Loucy (cell line): ENCODE results near the gene ANKRD65.

Experiments used
- H2AFZ ChIP-seq: fragments of 200-600 bp; sonication (generic); 2 replicates; pipeline ENCODE4 v1.6.0; 2016; ENCODE audit warnings: antibody characterized with exemption, mild to moderate bottlenecking, low read length, moderate library complexity
- H3F3A ChIP-seq: fragments of 200-600 bp; 2 replicates; pipeline ENCODE4 v1.6.0; 2016; ENCODE audit warnings: antibody characterized with exemption, low read depth, mild to moderate bottlenecking
- H3K27me3 ChIP-seq: fragments of 200-600 bp; sonication (generic); 2 replicates; pipeline ENCODE4 v1.6.1; 2014; ENCODE audit warnings: low read length, mild to moderate bottlenecking; ENCODE audit not compliant: insufficient read depth, poor library complexity, severe bottlenecking
- H3K36me3 ChIP-seq: fragments of 200-600 bp; sonication (generic); 2 replicates; pipeline ENCODE4 v1.6.1; 2016; ENCODE audit warnings: low read length; ENCODE audit not compliant: insufficient read depth
- H3K4me1 ChIP-seq: fragments of 200-600 bp; sonication (generic); 2 replicates; pipeline ENCODE4 v1.5.1; 2014; ENCODE audit warnings: low read length, mild to moderate bottlenecking; ENCODE audit not compliant: insufficient read depth, poor library complexity, severe bottlenecking
- H3K4me2 ChIP-seq: fragments of 200-600 bp; sonication (generic); 2 replicates; pipeline ENCODE4 v1.6.0; 2014; ENCODE audit warnings: antibody characterized with exemption, low read length, low read depth, mild to moderate bottlenecking; ENCODE audit not compliant: poor library complexity, severe bottlenecking
- H3K4me3 ChIP-seq: fragments of 200-600 bp; sonication (generic); 2 replicates; pipeline ENCODE4 v1.5.1; 2014; ENCODE audit warnings: low read length, mild to moderate bottlenecking, mixed read lengths; ENCODE audit not compliant: poor library complexity, severe bottlenecking
- H3K79me2 ChIP-seq: fragments of 200-600 bp; sonication (generic); 2 replicates; pipeline ENCODE4 v1.6.1; 2014; ENCODE audit warnings: low read length; ENCODE audit not compliant: insufficient read depth
- H3K9ac ChIP-seq: fragments of 200-600 bp; sonication (generic); 2 replicates; pipeline ENCODE4 v1.6.0; 2014; ENCODE audit warnings: mild to moderate bottlenecking, low read depth, low read length, moderate library complexity; ENCODE audit not compliant: poor library complexity, severe bottlenecking
- H3K9me2 ChIP-seq: fragments of 200-600 bp; sonication (generic); replicated peaks from 2 replicates; pipeline ENCODE4 v1.6.1; 2016; ENCODE audit warnings: low read depth, low read length, mixed read lengths
- H3K9me3 ChIP-seq: fragments of 200-600 bp; sonication (generic); 2 replicates; pipeline ENCODE4 v1.6.1; 2014; ENCODE audit warnings: mild to moderate bottlenecking, antibody characterized with exemption, low read length, low read depth; ENCODE audit not compliant: insufficient read depth
- H4K20me1 ChIP-seq: fragments of 200-600 bp; sonication (generic); 2 replicates; pipeline ENCODE4 v1.6.0; 2014; ENCODE audit warnings: antibody characterized with exemption, low read length, mild to moderate bottlenecking; ENCODE audit not compliant: insufficient read depth, poor library complexity, severe bottlenecking
- CTCF ChIP-seq: fragments of 200-600 bp; sonication (generic); conservative IDR thresholded peaks from 2 replicates; pipeline ENCODE4 v1.5.1; 2014; ENCODE audit warnings: mild to moderate bottlenecking, antibody characterized with exemption, low read length
- EZH2phosphoT487 ChIP-seq: fragments of 200-600 bp; IDR thresholded peaks from 2 replicates; pipeline ENCODE4 v1.6.1; 2018; ENCODE audit warnings: antibody characterized with exemption, mild to moderate bottlenecking, moderate library complexity, borderline replicate concordance

Gene ANKRD65

GRCh38 chr1:1421907-1422464 lies 910 bp upstream of the ANKRD65 start:
- H3K79me2 ChIP-seq: no peaks in the 10 kb centered on the region
- H3K9me2 ChIP-seq: no peaks in the 10 kb centered on the region
- H3K4me2 ChIP-seq: no peak overlapping the region
- no peak overlapping the region for H3K4me3 ChIP-seq
- no peak overlapping the region for H3K9ac ChIP-seq
- no peaks in the 10 kb centered on the region for H4K20me1 ChIP-seq
- no peaks in the 10 kb centered on the region for H3K27me3 ChIP-seq
- no peaks in the 10 kb centered on the region for H3K36me3 ChIP-seq
- H2AFZ ChIP-seq: no peak overlapping the region
- no peaks in the 10 kb centered on the region for H3K9me3 ChIP-seq
- H3K4me1 ChIP-seq: peaks cover 11% of the 10 kb centered on the region
- TF ChIP-seq CTCF (no peak), EZH2phosphoT487 (no peak)
- no peaks in the 10 kb centered on the region for H3F3A ChIP-seq

- no peaks in the 10 kb centered on the region for H3K79me2 ChIP-seq
- H3K4me1 ChIP-seq: peaks cover 11% of the 10 kb centered on the region
- H3K4me3 ChIP-seq: no peak overlapping the region
- peak overlapping the region; percentile 52 for H3K9ac ChIP-seq
- no peaks in the 10 kb centered on the region for H3F3A ChIP-seq
- H3K36me3 ChIP-seq: no peaks in the 10 kb centered on the region
- no peak overlapping the region for H3K4me2 ChIP-seq
- TF ChIP-seq CTCF (no peak), EZH2phosphoT487 (no peak)
- no peak overlapping the region for H2AFZ ChIP-seq
- no peaks in the 10 kb centered on the region for H3K27me3 ChIP-seq
- H4K20me1 ChIP-seq: no peaks in the 10 kb centered on the region
- no peaks in the 10 kb centered on the region for H3K9me3 ChIP-seq
- H3K9me2 ChIP-seq: no peaks in the 10 kb centered on the region
Measured at GRCh38 chr1:1420654-1421141, 378 bp downstream of the ANKRD65 start.

- Histone ChIP-seq H4K20me1 (no peaks in the 10 kb centered on the region), H3K9me2 (no peaks in the 10 kb centered on the region), H3K9me3 (no peaks in the 10 kb centered on the region), H3K4me2 (no peak overlapping the region), H3K4me3 (no peak overlapping the region), H2AFZ (no peak overlapping the region), H3K36me3 (no peaks in the 10 kb centered on the region), H3K9ac (no peak overlapping the region), H3K27me3 (no peaks in the 10 kb centered on the region), H3F3A (no peaks in the 10 kb centered on the region), H3K4me1 (peaks cover 11% of the 10 kb centered on the region), H3K79me2 (no peaks in the 10 kb centered on the region)
- TF ChIP-seq EZH2phosphoT487: no peak
- no peak for TF ChIP-seq CTCF
Measured at GRCh38 chr1:1419813-1420653, 1.0 kb downstream of the ANKRD65 start.
